GM12878 (cell line): ENCODE data around the gene CD52. TPM values are rescaled to one million over a fixed set of nuclear protein-coding genes. Genes with fewer than 3 reads are reported as not detected.

Experiments used
- ATAC-seq: fragments of 200-7000 bp; cut with Tn5 transposase; 3 replicates; pipeline ENCODE4 v1.9.1; 2020; ENCODE audit warnings: mild to moderate bottlenecking, moderate library complexity
- BruUV-seq: library from RNA; stranded (reverse); fragments of 400-500 nt; replicated peaks from 2 replicates; lab custom pipeline; 2021; lab: Mats Ljungman, UMichigan
- CTCF ChIA-PET: fragments of 300-600 bp; sonication (Branson Sonifier 250); formaldehyde crosslinking; extraction: SDS; loops from one replicate; lab custom pipeline; 2021; ENCODE audit warnings: inconsistent platforms; lab: Yijun Ruan, JAX
- POLR2A ChIA-PET: fragments of 350-600 bp; formaldehyde crosslinking; extraction: SDS; loops from one replicate; lab custom pipeline; 2021; ENCODE audit warnings: inconsistent platforms; lab: Charles Lee
- RAD21 ChIA-PET: fragments of 300-600 bp; sonication (Branson Sonifier 250); formaldehyde crosslinking; loops from one replicate; lab custom pipeline; 2023; ENCODE audit warnings: antibody characterized with exemption; ENCODE audit not compliant: unreplicated experiment; lab: Charles Lee
- SMC1A ChIA-PET: fragments of 300-600 bp; sonication (Branson Sonifier 250); formaldehyde crosslinking; loops from one replicate; lab custom pipeline; 2023; ENCODE audit not compliant: unreplicated experiment, uncharacterized antibody; lab: Charles Lee
- DNase-seq: peaks from one replicate; pipeline ENCODE4 v3.0.0-alpha.2; 2011; ENCODE audit warnings: low read depth, low spot score
- FAIRE-seq: peaks from 3 replicates; lab custom pipeline; 2011; peaks lifted over from hg19 to GRCh38; lab: Jason Lieb, UNC
- H2AFZ ChIP-seq: 2 replicates; pipeline ENCODE4 v1.6.0; 2011; ENCODE audit warnings: low read depth, low read length, control low read depth; ENCODE audit not compliant: control insufficient read depth
- H3K27ac ChIP-seq: 2 replicates; pipeline ENCODE4 v1.5.1; 2011; ENCODE audit warnings: control low read depth; ENCODE audit not compliant: control insufficient read depth, insufficient read depth
- H3K27me3 ChIP-seq, 2 experiments: replicated peaks in 1 of 2; 2 replicates each; pipeline versions ENCODE4 v1.6.0 to v1.6.1; 2011; ENCODE audit warnings: low read length in 1 of 2; ENCODE audit not compliant: control insufficient read depth in 2 of 2, insufficient read depth in 2 of 2
- H3K36me3 ChIP-seq, 2 experiments: 2 replicates each; pipeline ENCODE4 v1.5.1; 2011; ENCODE audit warnings: low read length in 1 of 2; ENCODE audit not compliant: control insufficient read depth in 2 of 2, insufficient read depth in 2 of 2
- H3K4me1 ChIP-seq: 2 replicates; pipeline ENCODE4 v1.6.1; 2011; ENCODE audit warnings: mild to moderate bottlenecking, low read length, moderate library complexity, mixed read lengths; ENCODE audit not compliant: control insufficient read depth, insufficient read depth
- H3K4me2 ChIP-seq: 2 replicates; pipeline ENCODE4 v1.6.0; 2011; ENCODE audit warnings: control low read depth; ENCODE audit not compliant: control insufficient read depth, insufficient read depth
- H3K4me3 ChIP-seq: fragments of 200-600 bp; sonication (generic); 2 replicates; pipeline ENCODE4 v1.5.1; 2016
- H3K79me2 ChIP-seq: 2 replicates; pipeline ENCODE4 v1.6.0; 2011; ENCODE audit warnings: low read length; ENCODE audit not compliant: control insufficient read depth, insufficient read depth
- H3K9ac ChIP-seq: 2 replicates; pipeline ENCODE4 v1.8.0; 2011; ENCODE audit warnings: low read length, control low read depth, mixed read lengths; ENCODE audit not compliant: control insufficient read depth, insufficient read depth
- H3K9me3 ChIP-seq: replicated peaks from 3 replicates; pipeline ENCODE4 v1.5.1; 2011; ENCODE audit warnings: mild to moderate bottlenecking, low read length; ENCODE audit not compliant: control insufficient read depth, insufficient read depth
- H4K20me1 ChIP-seq: 2 replicates; pipeline ENCODE4 v1.6.0; 2011; ENCODE audit not compliant: control insufficient read depth, insufficient read depth
- BRCA1 ChIP-seq: IDR thresholded peaks from 2 replicates; pipeline ENCODE4 v1.6.1; 2011; ENCODE audit warnings: low read depth, low read length, improper control_type of control experiment
- CBX5 ChIP-seq: sonication (generic); IDR thresholded peaks from 2 replicates; pipeline ENCODE4 v1.6.1; 2016; ENCODE audit warnings: low read depth, moderate library complexity, mild to moderate bottlenecking, inconsistent platforms
- EGR1 ChIP-seq, 2 experiments: IDR thresholded peaks; 1 replicate in 1 of 2; 2 replicates in 1 of 2; pipeline ENCODE4 v1.6.1; 2011 to 2012; ENCODE audit warnings: low read depth in 2 of 2, low read length in 2 of 2, borderline replicate concordance in 1 of 2, mild to moderate bottlenecking in 1 of 2, moderate library complexity in 1 of 2
- HCFC1 ChIP-seq: fragments of 150-350 bp; IDR thresholded peaks from 2 replicates; pipeline ENCODE4 v1.6.1; 2014; ENCODE audit warnings: low read length
- MEF2B ChIP-seq: fragments of 450-650 bp; IDR thresholded peaks from 2 replicates; pipeline ENCODE4 v1.6.1; 2018; ENCODE audit warnings: mild to moderate bottlenecking, moderate library complexity; ENCODE audit not compliant: partially characterized antibody, poor library complexity, severe bottlenecking
- MTA2 ChIP-seq: fragments of 450-650 bp; IDR thresholded peaks from 2 replicates; pipeline ENCODE4 v1.6.1; 2016; ENCODE audit warnings: low read depth, mild to moderate bottlenecking, moderate library complexity
- RCOR1 ChIP-seq: conservative IDR thresholded peaks from 2 replicates; pipeline ENCODE4 v1.6.1; 2012; ENCODE audit warnings: low read depth, low read length, improper control_type of control experiment
- SREBF2 ChIP-seq: IDR thresholded peaks from 2 replicates; pipeline ENCODE4 v1.6.1; 2012; ENCODE audit warnings: mild to moderate bottlenecking, low read length
- SRF ChIP-seq, 2 experiments: IDR thresholded peaks; 2 replicates each; pipeline ENCODE4 v1.6.1; 2011; ENCODE audit warnings: low read depth in 2 of 2, low read length in 2 of 2, mild to moderate bottlenecking in 1 of 2, moderate library complexity in 1 of 2
- SUZ12 ChIP-seq: fragments of 200-600 bp; sonication (generic); IDR thresholded peaks from one replicate; pipeline ENCODE4 v1.6.1; 2018; ENCODE audit warnings: antibody characterized with exemption, mild to moderate bottlenecking; ENCODE audit not compliant: unreplicated experiment
- ZNF217 ChIP-seq: fragments of 450-650 bp; IDR thresholded peaks from 2 replicates; pipeline ENCODE4 v1.6.1; 2017; ENCODE audit warnings: antibody characterized with exemption, mild to moderate bottlenecking
- ZNF274 ChIP-seq: IDR thresholded peaks from one replicate; pipeline ENCODE4 v1.8.0; 2011; ENCODE audit not compliant: insufficient read length, insufficient read depth
- ZZZ3 ChIP-seq: IDR thresholded peaks from 2 replicates; pipeline ENCODE4 v1.6.1; 2011; ENCODE audit warnings: low read depth; ENCODE audit not compliant: control insufficient read depth, insufficient read length
- WGBS: methylation state at CpG from one replicate; pipeline ENCODE4 v1.1.6; 2016; ENCODE audit warnings: low lambda C conversion rate; ENCODE audit not compliant: insufficient replicate concordance, insufficient coverage; ENCODE audit errors: missing lambda C conversion rate; 5-methylcytosine and 5-hydroxymethylcytosine counted together
- in situ Hi-C: fragments of 300-500 bp; cut with MboI; formaldehyde crosslinking; loops from 9 replicates; pipeline ENCODE4 v1.14.3; 2018; ENCODE audit warnings: mixed read lengths
- intact Hi-C: fragments of 100-400 bp; cut with micrococcal nuclease; formaldehyde crosslinking; loops from one replicate; pipeline ENCODE4 v1.14.2; 2022; ENCODE audit not compliant: unreplicated experiment
- polyA plus RNA-seq, 11 experiments: library from polyadenylated mRNA; depleted of rRNA in 4 of 11; unstranded in 6 of 11; stranded (reverse) in 5 of 11; fragments of >200 nt; fragmentation: Nextera tagmentation in 4 of 11; fragmentation: Illumina TruSeq in 1 of 11; extraction: Ambion mirVana in 4 of 11; extraction: Trizol in 1 of 11; gene quantifications; 1 replicate in 1 of 11; 2 replicates in 10 of 11; pipeline versions ENCODE4 v1.2.1 to v1.2.3, GENCODE V29; 2011 to 2016; ENCODE audit warnings: inconsistent platforms in 2 of 11, missing spikeins in 2 of 11, low read depth in 1 of 11
- total RNA-seq, 4 experiments: library from RNA; depleted of rRNA in 3 of 4; stranded (reverse); fragments of >200 nt in 3 of 4; fragmentation: Illumina TruSeq in 1 of 4; extraction: Trizol in 1 of 4; gene quantifications; 2 replicates each; pipeline versions ENCODE4 v1.2.1 to v1.2.3, GENCODE V29; 2013 to 2021
- TF ChIP-seq, protein P1 (sequence below): fragments of 450-650 bp; IDR thresholded peaks from 2 replicates; pipeline ENCODE4 v1.6.1; 2017; ENCODE audit warnings: mild to moderate bottlenecking, moderate library complexity
- TF ChIP-seq, protein P2 (sequence below): IDR thresholded peaks from 2 replicates; pipeline ENCODE4 v1.6.1; 2012; ENCODE audit warnings: low read depth, low read length, improper control_type of control experiment

The CD52 gene
- total and polyA plus RNA-seq, 10 of the 15 experiments (the other 5 are each of a cell fraction or from before 2014, with no cell fraction given), result 237 to 2,736 (median 532) TPM

DNA sequence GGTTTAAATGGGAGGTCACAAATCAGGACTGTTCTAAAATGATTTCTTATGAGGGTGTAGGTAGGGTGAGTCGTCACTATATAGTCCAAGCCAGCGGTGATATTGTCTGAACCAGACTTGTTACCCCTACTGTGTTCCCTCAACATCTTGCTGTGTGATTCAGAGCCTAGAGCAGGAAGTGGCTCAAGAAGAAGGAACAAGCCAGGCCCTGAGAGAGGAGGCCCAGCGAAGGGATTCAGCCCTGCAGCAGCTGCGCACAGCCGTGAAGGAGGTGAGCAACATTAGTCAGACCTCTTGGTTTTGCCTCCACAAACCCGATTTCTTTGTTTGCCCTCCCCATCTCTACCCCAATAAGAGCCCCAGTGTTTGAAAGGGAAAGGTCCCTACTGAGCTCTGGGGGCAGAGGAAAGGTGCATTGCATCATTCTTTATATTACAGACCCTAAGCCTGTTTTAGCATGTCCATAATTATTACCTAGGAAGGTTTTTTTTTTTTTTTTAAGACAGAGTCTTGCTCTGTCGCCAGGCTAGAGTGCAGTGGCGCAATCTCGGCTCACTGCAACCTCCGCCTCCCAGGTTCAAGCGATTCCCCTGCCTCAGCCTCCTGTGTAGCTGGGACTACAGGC is 42.8 kb upstream of the CD52 start (continued):
- TF ChIP-seq, protein P1, sequence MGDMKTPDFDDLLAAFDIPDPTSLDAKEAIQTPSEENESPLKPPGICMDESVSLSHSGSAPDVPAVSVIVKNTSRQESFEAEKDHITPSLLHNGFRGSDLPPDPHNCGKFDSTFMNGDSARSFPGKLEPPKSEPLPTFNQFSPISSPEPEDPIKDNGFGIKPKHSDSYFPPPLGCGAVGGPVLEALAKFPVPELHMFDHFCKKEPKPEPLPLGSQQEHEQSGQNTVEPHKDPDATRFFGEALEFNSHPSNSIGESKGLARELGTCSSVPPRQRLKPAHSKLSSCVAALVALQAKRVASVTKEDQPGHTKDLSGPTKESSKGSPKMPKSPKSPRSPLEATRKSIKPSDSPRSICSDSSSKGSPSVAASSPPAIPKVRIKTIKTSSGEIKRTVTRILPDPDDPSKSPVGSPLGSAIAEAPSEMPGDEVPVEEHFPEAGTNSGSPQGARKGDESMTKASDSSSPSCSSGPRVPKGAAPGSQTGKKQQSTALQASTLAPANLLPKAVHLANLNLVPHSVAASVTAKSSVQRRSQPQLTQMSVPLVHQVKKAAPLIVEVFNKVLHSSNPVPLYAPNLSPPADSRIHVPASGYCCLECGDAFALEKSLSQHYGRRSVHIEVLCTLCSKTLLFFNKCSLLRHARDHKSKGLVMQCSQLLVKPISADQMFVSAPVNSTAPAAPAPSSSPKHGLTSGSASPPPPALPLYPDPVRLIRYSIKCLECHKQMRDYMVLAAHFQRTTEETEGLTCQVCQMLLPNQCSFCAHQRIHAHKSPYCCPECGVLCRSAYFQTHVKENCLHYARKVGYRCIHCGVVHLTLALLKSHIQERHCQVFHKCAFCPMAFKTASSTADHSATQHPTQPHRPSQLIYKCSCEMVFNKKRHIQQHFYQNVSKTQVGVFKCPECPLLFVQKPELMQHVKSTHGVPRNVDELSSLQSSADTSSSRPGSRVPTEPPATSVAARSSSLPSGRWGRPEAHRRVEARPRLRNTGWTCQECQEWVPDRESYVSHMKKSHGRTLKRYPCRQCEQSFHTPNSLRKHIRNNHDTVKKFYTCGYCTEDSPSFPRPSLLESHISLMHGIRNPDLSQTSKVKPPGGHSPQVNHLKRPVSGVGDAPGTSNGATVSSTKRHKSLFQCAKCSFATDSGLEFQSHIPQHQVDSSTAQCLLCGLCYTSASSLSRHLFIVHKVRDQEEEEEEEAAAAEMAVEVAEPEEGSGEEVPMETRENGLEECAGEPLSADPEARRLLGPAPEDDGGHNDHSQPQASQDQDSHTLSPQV, result no peak
- TF ChIP-seq MTA2 (no peak), ZNF217 (no peak)
- TF ChIP-seq, all 136 proteins: peak for 0

DNA sequence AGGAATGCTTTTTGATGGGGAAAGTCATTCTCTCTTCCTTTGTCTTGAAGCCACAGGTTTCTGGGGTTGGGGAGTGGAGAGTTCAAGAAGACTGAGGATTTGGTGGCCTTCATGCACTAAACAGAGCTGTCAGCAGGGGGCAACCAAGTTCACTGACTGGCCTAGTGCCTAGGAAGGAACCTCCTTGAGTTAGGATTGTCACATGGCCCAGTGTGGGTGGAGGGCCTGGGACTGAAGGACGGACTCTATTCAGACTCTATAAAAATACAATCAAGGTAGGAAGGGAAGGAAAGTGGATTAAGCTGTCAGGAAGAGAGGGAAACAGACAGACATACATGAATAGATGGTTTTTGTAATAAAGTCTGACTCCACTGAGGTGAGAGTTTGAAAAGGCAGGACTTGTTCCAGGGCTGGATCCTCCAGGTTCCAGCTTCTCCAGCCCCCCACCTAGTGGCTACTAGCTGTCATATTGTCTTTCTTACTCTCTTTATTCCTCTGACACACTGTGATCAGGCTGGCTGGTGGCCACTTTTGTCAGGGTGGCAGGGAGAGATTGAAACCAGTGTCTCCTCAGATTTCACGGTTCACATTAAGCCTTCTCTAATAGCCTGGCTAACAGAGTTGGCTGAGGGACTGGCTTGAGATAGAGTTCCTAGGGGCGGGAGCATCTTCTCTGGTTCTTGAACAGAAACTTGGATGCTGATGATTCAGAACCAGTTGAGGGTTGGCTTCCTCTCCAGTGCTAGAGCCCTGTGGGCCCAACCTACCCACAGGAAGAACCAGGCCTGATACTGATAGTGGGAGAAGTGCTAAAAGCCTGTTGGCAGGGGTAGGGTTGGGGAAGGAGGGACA is 42.0 kb upstream of the CD52 start:
- CTCF ChIA-PET, result interaction anchor here (0.7 to 18.0 kb wide), 23 partner anchors 9 to 224 kb away, joined by 3 to 879 read pairs (median 5); partner anchors contain the start of genes CD52, CEP85 and ZNF593
- Histone ChIP-seq H3K4me3 (no peak overlapping the region), H3K9me3 (no peaks in the 10 kb centered on the region), H2AFZ (peak overlapping the region; percentile 40), H3K4me2 (no peak overlapping the region), H3K36me3 (peaks cover 13 to 19% of the 10 kb centered on the region in 2 experiments), H3K27me3 (no peaks in the 10 kb centered on the region), H3K27ac (peak overlapping the region; percentile 52; the same call in 1 of the 2 replicates), H4K20me1 (no peaks in the 10 kb centered on the region), H3K4me1 (peaks cover 36% of the 10 kb centered on the region), H3K9ac (no peak overlapping the region), H3K79me2 (peaks cover 17% of the 10 kb centered on the region)
- POLR2A ChIA-PET, result interaction anchor here (0.6 to 1.7 kb wide), 3 partner anchors 13 to 1033 kb away, joined by 5 to 6 read pairs (median 6); no protein-coding TSS in a partner anchor
- no TSS peak for BruUV-seq
- RAD21 ChIA-PET, result interaction anchor here (0.7 to 8.9 kb wide), 8 partner anchors 9 to 431 kb away, joined by 3 to 113 read pairs (median 7); partner anchors contain the start of gene CD52
- 8% methylated on average over 3 of the region's 3 CpGs for WGBS
- SMC1A ChIA-PET, result interaction anchor here (0.9 to 9.1 kb wide), 10 partner anchors 9 to 141 kb away, joined by 3 to 119 read pairs (median 3); partner anchors contain the start of gene CD52
- FAIRE-seq, result peak; percentile 80
- intact Hi-C loops, result loop anchor here (1.0 kb wide), 1 partner anchor 45 kb away; no protein-coding TSS in a partner anchor
- in situ Hi-C loops, result no loop called here
- ATAC-seq, result peak; percentile 64
- DNase-seq, result no peak
- no peak for TF ChIP-seq SREBF2
- TF ChIP-seq ZNF274, result no peak
- TF ChIP-seq SUZ12, result no peak
- no peak for TF ChIP-seq CBX5
- no peak for TF ChIP-seq SRF (IDR thresholded peaks at IDR 0.05; ENCODE audit: low read depth in 2 of 2, low read length in 2 of 2)
- no peak for TF ChIP-seq BRCA1
- TF ChIP-seq, protein P2, sequence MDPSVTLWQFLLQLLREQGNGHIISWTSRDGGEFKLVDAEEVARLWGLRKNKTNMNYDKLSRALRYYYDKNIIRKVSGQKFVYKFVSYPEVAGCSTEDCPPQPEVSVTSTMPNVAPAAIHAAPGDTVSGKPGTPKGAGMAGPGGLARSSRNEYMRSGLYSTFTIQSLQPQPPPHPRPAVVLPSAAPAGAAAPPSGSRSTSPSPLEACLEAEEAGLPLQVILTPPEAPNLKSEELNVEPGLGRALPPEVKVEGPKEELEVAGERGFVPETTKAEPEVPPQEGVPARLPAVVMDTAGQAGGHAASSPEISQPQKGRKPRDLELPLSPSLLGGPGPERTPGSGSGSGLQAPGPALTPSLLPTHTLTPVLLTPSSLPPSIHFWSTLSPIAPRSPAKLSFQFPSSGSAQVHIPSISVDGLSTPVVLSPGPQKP, result no peak
- TF ChIP-seq HCFC1, result 0 out of 2 replicates have a peak, but pooled peaks have one; percentile 15
- TF ChIP-seq EGR1 (IDR thresholded peaks at IDR 0.05; ENCODE audit: borderline replicate concordance in 1 of 2, low read depth in 2 of 2, low read length in 2 of 2), result 0 out of 3 replicates have a peak, but pooled peaks of 1 of the 2 experiments have one; percentile 21
- no peak for TF ChIP-seq ZZZ3
- no peak for TF ChIP-seq MEF2B
- no peak for TF ChIP-seq RCOR1
